K562 (cell line): ENCODE results near the gene COL28A1. TPM values are rescaled to one million over a fixed set of nuclear protein-coding genes. Genes with fewer than 3 reads are reported as not detected.

Source experiments
- ATAC-seq: fragments of 200-7000 bp; cut with Tn5 transposase; 3 replicates; pipeline ENCODE4 v1.9.1; 2020; ENCODE audit warnings: moderate library complexity
- BruUV-seq: library from RNA; stranded (reverse); fragments of 400-500 nt; replicated peaks from 2 replicates; lab custom pipeline; 2021; lab: Mats Ljungman, UMichigan
- CTCF ChIA-PET: fragments of 300-600 bp; formaldehyde crosslinking; extraction: SDS; loops from one replicate; lab custom pipeline; 2021; ENCODE audit warnings: low intra/inter-chr PET ratio; lab: Yijun Ruan, JAX
- POLR2A ChIA-PET: fragments of 300-600, 350-650 bp; sonication (Branson Sonifier 250); formaldehyde crosslinking; extraction: SDS; loops from one replicate; lab custom pipeline; 2021; ENCODE audit warnings: antibody characterized with exemption, inconsistent platforms; lab: Yijun Ruan, JAX
- DNase-seq, 4 experiments: peaks; one replicate each; pipeline versions ENCODE4 v3.0.0 to v3.0.0-alpha.2; 2011 to 2018; ENCODE audit warnings: low spot score in 3 of 4, mixed read lengths in 3 of 4; ENCODE audit errors: extremely low read depth in 1 of 4
- FAIRE-seq: peaks from 2 replicates; lab custom pipeline; 2011; peaks lifted over from hg19 to GRCh38; lab: Jason Lieb, UNC
- H2AFZ ChIP-seq: 2 replicates; pipeline ENCODE4 v1.6.0; 2011; ENCODE audit warnings: low read depth, low read length, control low read depth, inconsistent platforms
- H3K27ac ChIP-seq: fragments of 200-600 bp; 3 replicates; pipeline ENCODE4 v1.8.0; 2011; ENCODE audit warnings: low read depth, mild to moderate bottlenecking, control low read depth, inconsistent platforms, low read length, moderate library complexity, mixed read lengths; ENCODE audit errors: extremely low read depth
- H3K27me3 ChIP-seq, 2 experiments: fragments of 300-600 bp in 1 of 2; 2 replicates in 1 of 2; 3 replicates in 1 of 2; pipeline versions ENCODE4 v1.6.0 to v1.8.0; 2011; ENCODE audit warnings: inconsistent platforms in 2 of 2, low read length in 2 of 2, mild to moderate bottlenecking in 1 of 2, mixed read lengths in 1 of 2, moderate library complexity in 1 of 2; ENCODE audit not compliant: control insufficient read depth in 2 of 2, insufficient read depth in 2 of 2
- H3K36me3 ChIP-seq: fragments of 300-600 bp; 3 replicates; pipeline ENCODE4 v1.8.0; 2011; ENCODE audit warnings: mild to moderate bottlenecking, low read length, inconsistent platforms; ENCODE audit not compliant: control insufficient read depth, insufficient read depth
- H3K4me1 ChIP-seq, 2 experiments: fragments of 200-600 bp in 1 of 2; replicated peaks in 1 of 2; 2 replicates in 1 of 2; 3 replicates in 1 of 2; pipeline versions ENCODE4 v1.5.1 to v1.8.0; 2011; ENCODE audit warnings: inconsistent platforms in 2 of 2, low read length in 2 of 2, mild to moderate bottlenecking in 1 of 2, mixed read lengths in 1 of 2, moderate library complexity in 1 of 2; ENCODE audit not compliant: control insufficient read depth in 2 of 2, insufficient read depth in 2 of 2
- H3K4me2 ChIP-seq: 2 replicates; pipeline ENCODE4 v1.6.1; 2011; ENCODE audit warnings: low read length, control low read depth, inconsistent platforms, mixed read lengths; ENCODE audit not compliant: insufficient read depth
- H3K4me3 ChIP-seq: fragments of 200-600 bp; sonication (generic), shearing (Covaris generic); 2 replicates; pipeline ENCODE4 v1.5.1; 2016; ENCODE audit warnings: control low read depth, inconsistent platforms
- H3K79me2 ChIP-seq: fragments of 200-600 bp; 3 replicates; pipeline ENCODE4 v1.8.0; 2011; ENCODE audit warnings: low read length, inconsistent platforms; ENCODE audit not compliant: control insufficient read depth, insufficient read depth
- H3K9ac ChIP-seq, 2 experiments: 2 replicates each; pipeline versions ENCODE4 v1.6.0 to v1.6.1; 2011; ENCODE audit warnings: low read depth in 2 of 2, low read length in 2 of 2, control low read depth in 1 of 2, inconsistent platforms in 1 of 2, mild to moderate bottlenecking in 1 of 2, mixed read lengths in 1 of 2; ENCODE audit not compliant: insufficient read depth in 1 of 2
- H3K9me1 ChIP-seq: one replicate; pipeline ENCODE4 v1.6.0; 2011; ENCODE audit warnings: inconsistent platforms, mild to moderate bottlenecking, low read length, moderate library complexity; ENCODE audit not compliant: control insufficient read depth, insufficient read depth
- H3K9me3 ChIP-seq: replicated peaks from 2 replicates; pipeline ENCODE4 v1.5.1; 2011; ENCODE audit warnings: low read depth, low read length, inconsistent platforms; ENCODE audit not compliant: control insufficient read depth, insufficient read depth
- H4K20me1 ChIP-seq: replicated peaks from 2 replicates; pipeline ENCODE4 v1.6.1; 2011; ENCODE audit warnings: low read length, inconsistent platforms, mixed read lengths; ENCODE audit not compliant: control insufficient read depth, insufficient read depth
- NFYB ChIP-seq: IDR thresholded peaks from 2 replicates; pipeline ENCODE4 v1.6.1; 2011; ENCODE audit warnings: mild to moderate bottlenecking, moderate library complexity; ENCODE audit not compliant: insufficient read length; ENCODE audit errors: extremely low read depth
- SRSF7 ChIP-seq: fragments of 200-400 bp; formaldehyde crosslinking; optimal IDR thresholded peaks from 2 replicates; pipeline ENCODE3; 2017; ENCODE audit warnings: mild to moderate bottlenecking, low read depth, low read length
- TFAM ChIP-seq: fragments of 250-450 bp; sonication (Bioruptor Pico); conservative IDR thresholded peaks from 2 replicates; pipeline ENCODE4 v1.5.0; 2021; ENCODE audit warnings: mild to moderate bottlenecking, moderate library complexity
- ZNF639 ChIP-seq, 2 experiments: fragments of 200-800 bp in 1 of 2; sonication (Bioruptor generic) in 1 of 2; sonication (generic) in 1 of 2; formaldehyde crosslinking in 1 of 2; IDR thresholded peaks in 1 of 2; conservative IDR thresholded peaks in 1 of 2; 2 replicates each; pipeline versions ENCODE4 v1.5.0 to v1.6.1; 2016 to 2020; ENCODE audit warnings: missing compliant biosample characterization in 1 of 2, missing genetic modification characterization in 1 of 2, missing genetic modification reagents in 1 of 2
- WGBS: fragments of 100-300 bp; shearing (Covaris generic); methylation state at CpG from one replicate; pipeline ENCODE4 v1.1.6; 2016; ENCODE audit warnings: low coverage, mixed read lengths; ENCODE audit not compliant: insufficient coverage; ENCODE audit errors: missing lambda C conversion rate; 5-methylcytosine and 5-hydroxymethylcytosine counted together
- in situ Hi-C: fragments of 300-500 bp; cut with MboI; formaldehyde crosslinking; loops from 4 replicates; pipeline ENCODE4 v1.15.0; 2018; ENCODE audit warnings: inconsistent platforms, mixed read lengths
- intact Hi-C: fragments of 100-400 bp; cut with micrococcal nuclease; formaldehyde crosslinking; loops from 2 replicates; pipeline ENCODE4 v1.14.2; 2022
- polyA plus RNA-seq, 8 experiments: library from polyadenylated mRNA; depleted of rRNA in 4 of 8; stranded (reverse) in 5 of 8; unstranded in 3 of 8; fragments of >200 nt; fragmentation: Nextera tagmentation in 2 of 8; fragmentation: Illumina TruSeq in 1 of 8; extraction: Ambion mirVana in 2 of 8; extraction: Trizol in 1 of 8; gene quantifications; 2 replicates each; pipeline versions ENCODE4 v1.2.1 to v1.2.3, GENCODE V29; 2011 to 2014; ENCODE audit warnings: inconsistent platforms in 1 of 8, missing spikeins in 1 of 8
- total RNA-seq, 7 experiments: library from RNA; depleted of rRNA in 6 of 7; stranded (reverse); fragments of >200 nt in 6 of 7; fragmentation: Illumina TruSeq in 2 of 7; extraction: Trizol in 2 of 7; gene quantifications; 2 replicates each; pipeline versions ENCODE4 v1.2.1 to v1.2.3, GENCODE V29; 2011 to 2021; ENCODE audit warnings: low replicate concordance in 1 of 7

COL28A1 gene
- total and polyA plus RNA-seq, 9 of the 15 experiments (the other 6 are each of a cell fraction or from before 2014, with no cell fraction given): 0.03 to 0.13 (median 0.05) TPM; not detected in 3

GRCh38 chr7:7438851-7439250 lies 96.8 kb downstream of the COL28A1 start:
- in situ Hi-C loops (no loop called here), intact Hi-C loops (no loop called here)
- ATAC-seq: no peak
- no peaks in the 10 kb centered on the region for H3K9me3 ChIP-seq
- H2AFZ ChIP-seq: no peak overlapping the region
- FAIRE-seq: no peak
- no peaks in the 10 kb centered on the region for H4K20me1 ChIP-seq
- H3K36me3 ChIP-seq: no peaks in the 10 kb centered on the region
- no peaks in the 10 kb centered on the region for H3K9me1 ChIP-seq
- no TSS peak for BruUV-seq
- H3K79me2 ChIP-seq: no peaks in the 10 kb centered on the region
- TF ChIP-seq TFAM (CRISPR knock-in tag) (no peak), NFYB (no peak), SRSF7 (no peak), ZNF639 (CRISPR knock-in tag; conservative IDR thresholded peaks at IDR 0.05 in 1 of 2, IDR thresholded peaks at IDR 0.05 in 1 of 2) (no peak)
- no peak overlapping the region for H3K9ac ChIP-seq
- no peak for DNase-seq
- no peak overlapping the region for H3K4me2 ChIP-seq
- no peak overlapping the region for H3K27ac ChIP-seq
- POLR2A ChIA-PET: interaction anchor here (1.0 kb wide), 1 partner anchor 9 kb away, joined by 3 read pairs; no protein-coding TSS in a partner anchor
- 1% methylated on average over 5 of the region's 5 CpGs for WGBS
- no peaks in the 10 kb centered on the region for H3K4me1 ChIP-seq
- H3K27me3 ChIP-seq: peaks cover 2 to 4% of the 10 kb centered on the region in 2 experiments; a peak in 3 of 5 replicates
- CTCF ChIA-PET: interaction anchor here (0.6 kb wide), 1 partner anchor 384 kb away, joined by 3 read pairs; no protein-coding TSS in a partner anchor
- no peak overlapping the region for H3K4me3 ChIP-seq
